Measurements from ENCODE around the gene ZNF850.

ZNF850 gene

DNA sequence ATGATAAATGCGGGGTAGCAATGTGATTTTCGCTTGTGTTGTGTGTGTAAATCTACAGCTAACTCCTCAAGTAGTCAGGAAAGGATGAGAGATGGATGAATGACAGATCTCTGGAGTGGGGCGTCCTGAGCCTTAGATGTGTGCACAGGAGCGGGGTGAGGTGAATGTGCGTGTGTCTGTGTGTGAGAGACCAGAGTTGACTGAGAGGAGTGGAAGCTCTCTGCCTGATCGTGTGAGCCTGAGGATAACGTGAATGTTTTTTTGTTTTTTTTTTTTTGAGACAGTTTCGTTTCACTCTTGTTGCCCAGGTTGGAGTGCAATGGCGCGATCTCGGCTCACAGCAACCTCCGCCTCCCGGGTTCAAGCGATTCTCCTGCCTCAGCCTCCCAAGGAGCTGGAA lies 106.8 kb downstream of the ZNF850 start:
- peak overlapping the region; percentile 98 to 100 (median 100) for H3K4me3 Mint-ChIP-seq

More for the DNA sequence above, 106.8 kb downstream of the ZNF850 start:
- TF ChIP-seq, protein P1, sequence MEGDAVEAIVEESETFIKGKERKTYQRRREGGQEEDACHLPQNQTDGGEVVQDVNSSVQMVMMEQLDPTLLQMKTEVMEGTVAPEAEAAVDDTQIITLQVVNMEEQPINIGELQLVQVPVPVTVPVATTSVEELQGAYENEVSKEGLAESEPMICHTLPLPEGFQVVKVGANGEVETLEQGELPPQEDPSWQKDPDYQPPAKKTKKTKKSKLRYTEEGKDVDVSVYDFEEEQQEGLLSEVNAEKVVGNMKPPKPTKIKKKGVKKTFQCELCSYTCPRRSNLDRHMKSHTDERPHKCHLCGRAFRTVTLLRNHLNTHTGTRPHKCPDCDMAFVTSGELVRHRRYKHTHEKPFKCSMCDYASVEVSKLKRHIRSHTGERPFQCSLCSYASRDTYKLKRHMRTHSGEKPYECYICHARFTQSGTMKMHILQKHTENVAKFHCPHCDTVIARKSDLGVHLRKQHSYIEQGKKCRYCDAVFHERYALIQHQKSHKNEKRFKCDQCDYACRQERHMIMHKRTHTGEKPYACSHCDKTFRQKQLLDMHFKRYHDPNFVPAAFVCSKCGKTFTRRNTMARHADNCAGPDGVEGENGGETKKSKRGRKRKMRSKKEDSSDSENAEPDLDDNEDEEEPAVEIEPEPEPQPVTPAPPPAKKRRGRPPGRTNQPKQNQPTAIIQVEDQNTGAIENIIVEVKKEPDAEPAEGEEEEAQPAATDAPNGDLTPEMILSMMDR (IDR thresholded peaks at IDR 0.05; ENCODE audit: unreplicated experiment in 3 of 3), result no peak
- H3K9me3 Mint-ChIP-seq, result peaks cover 65% of the 10 kb centered on the region
- H3K27me3 Mint-ChIP-seq (ENCODE audit: low read depth), result no peaks in the 10 kb centered on the region
- H3K36me3 Mint-ChIP-seq (ENCODE audit: low read depth), result peaks cover 83% of the 10 kb centered on the region
- H3K27ac Mint-ChIP-seq, result peak overlapping the region; percentile 37 to 92 (median 45)
- peaks cover 27% of the 10 kb centered on the region for H3K4me1 Mint-ChIP-seq
